HEK293 (cell line): ENCODE results near the gene TUBGCP6.

ENCODE experiments used
- CTCF ChIA-PET: fragments of 350-600 bp; formaldehyde crosslinking; extraction: SDS; loops from one replicate; lab custom pipeline; 2021; ENCODE audit warnings: antibody characterized with exemption; lab: Yijun Ruan, JAX
- POLR2A ChIA-PET: fragments of 300-600 bp; formaldehyde crosslinking; extraction: SDS; loops from one replicate; lab custom pipeline; 2020; ENCODE audit warnings: antibody characterized with exemption, inconsistent platforms; lab: Yijun Ruan, JAX
- H3K27ac ChIP-seq: fragments of 200-500 bp; sonication (Bioruptor generic); 2 replicates; pipeline ENCODE4 v1.5.1; 2014; ENCODE audit warnings: low read depth, low read length, control low read depth, inconsistent platforms; ENCODE audit errors: extremely low read depth
- H3K36me3 ChIP-seq, 2 experiments: fragments of 200-500 bp in 1 of 2; sonication (Bioruptor generic) in 1 of 2; 1 replicate in 1 of 2; 2 replicates in 1 of 2; pipeline ENCODE4 v1.5.1; 2014 to 2017; ENCODE audit warnings: inconsistent platforms in 2 of 2, low read length in 2 of 2; ENCODE audit not compliant: control insufficient read depth in 2 of 2, insufficient read depth in 1 of 2
- H3K4me1 ChIP-seq: fragments of 200-500 bp; sonication (Bioruptor generic); 2 replicates; pipeline ENCODE4 v1.5.1; 2014; ENCODE audit warnings: mild to moderate bottlenecking, low read length, inconsistent platforms; ENCODE audit not compliant: control insufficient read depth, insufficient read depth
- H3K4me3 ChIP-seq: 2 replicates; pipeline ENCODE4 v1.5.1; 2011; ENCODE audit warnings: low read depth, mild to moderate bottlenecking, control low read depth, low read length, moderate library complexity
- H3K9me3 ChIP-seq: fragments of 200-500 bp; sonication (Bioruptor generic); 2 replicates; pipeline ENCODE4 v1.5.1; 2014; ENCODE audit warnings: low read depth, low read length, inconsistent platforms; ENCODE audit not compliant: control insufficient read depth, insufficient read depth
- BCL11B ChIP-seq: fragments of 450-650 bp; formaldehyde crosslinking; IDR thresholded peaks from 2 replicates; pipeline ENCODE4 v1.5.1; 2016; ENCODE audit warnings: low read depth, missing biosample characterization, missing genetic modification characterization
- KLF1 ChIP-seq: fragments of 450-650 bp; formaldehyde crosslinking; IDR thresholded peaks from 2 replicates; pipeline ENCODE4 v1.5.1; 2016; ENCODE audit warnings: missing biosample characterization, missing genetic modification characterization
- SP7 ChIP-seq: fragments of 450-650 bp; formaldehyde crosslinking; IDR thresholded peaks from 2 replicates; pipeline ENCODE4 v1.5.1; 2016; ENCODE audit warnings: missing biosample characterization, missing genetic modification characterization
- ZBTB20 ChIP-seq: fragments of 450-650 bp; formaldehyde crosslinking; IDR thresholded peaks from 2 replicates; pipeline ENCODE4 v1.5.1; 2016; ENCODE audit warnings: missing biosample characterization, missing genetic modification characterization
- ZNF202 ChIP-seq: fragments of 450-650 bp; formaldehyde crosslinking; IDR thresholded peaks from 2 replicates; pipeline ENCODE4 v1.5.1; 2016; ENCODE audit warnings: missing biosample characterization, missing genetic modification characterization, borderline replicate concordance
- ZNF266 ChIP-seq: fragments of 450-650 bp; formaldehyde crosslinking; IDR thresholded peaks from 2 replicates; pipeline ENCODE4 v1.5.1; 2016; ENCODE audit warnings: missing biosample characterization, missing genetic modification characterization, low read depth
- ZNF311 ChIP-seq: fragments of 450-650 bp; formaldehyde crosslinking; IDR thresholded peaks from 2 replicates; pipeline ENCODE4 v1.5.1; 2017; ENCODE audit warnings: missing biosample characterization, missing genetic modification characterization, borderline replicate concordance
- ZNF324 ChIP-seq: fragments of 450-650 bp; formaldehyde crosslinking; IDR thresholded peaks from 2 replicates; pipeline ENCODE4 v1.5.1; 2016; ENCODE audit warnings: missing biosample characterization, missing genetic modification characterization
- ZNF341 ChIP-seq: fragments of 450-650 bp; formaldehyde crosslinking; IDR thresholded peaks from 2 replicates; pipeline ENCODE4; 2016; ENCODE audit warnings: low read depth, missing biosample characterization, missing genetic modification characterization
- ZNF510 ChIP-seq: fragments of 450-650 bp; formaldehyde crosslinking; IDR thresholded peaks from 2 replicates; pipeline ENCODE4 v1.5.1; 2018; ENCODE audit warnings: mild to moderate bottlenecking, missing genetic modification characterization, missing biosample characterization; ENCODE audit not compliant: insufficient replicate concordance
- ZNF514 ChIP-seq: fragments of 450-650 bp; formaldehyde crosslinking; IDR thresholded peaks from 2 replicates; pipeline ENCODE4 v1.5.1; 2016; ENCODE audit warnings: missing biosample characterization, missing genetic modification characterization
- ZNF555 ChIP-seq: fragments of 450-650 bp; formaldehyde crosslinking; conservative IDR thresholded peaks from 2 replicates; pipeline ENCODE4 v1.5.1; 2017; ENCODE audit warnings: missing biosample characterization, mild to moderate bottlenecking, missing genetic modification characterization, inconsistent platforms
- ZNF558 ChIP-seq: fragments of 450-650 bp; formaldehyde crosslinking; IDR thresholded peaks from 2 replicates; pipeline ENCODE4 v1.5.1; 2016; ENCODE audit warnings: missing biosample characterization, missing genetic modification characterization
- ZNF560 ChIP-seq: fragments of 450-650 bp; formaldehyde crosslinking; IDR thresholded peaks from 2 replicates; pipeline ENCODE4 v1.5.1; 2017; ENCODE audit warnings: missing biosample characterization, missing genetic modification characterization, borderline replicate concordance
- ZNF677 ChIP-seq: fragments of 450-650 bp; IDR thresholded peaks from 2 replicates; pipeline ENCODE4 v1.5.0; 2018; ENCODE audit warnings: missing biosample characterization, mild to moderate bottlenecking, missing genetic modification characterization, moderate library complexity
- ZNF707 ChIP-seq: fragments of 450-650 bp; formaldehyde crosslinking; IDR thresholded peaks from 2 replicates; pipeline ENCODE4 v1.5.1; 2016; ENCODE audit warnings: missing biosample characterization, missing genetic modification characterization
- ZNF747 ChIP-seq: fragments of 450-650 bp; formaldehyde crosslinking; IDR thresholded peaks from 2 replicates; pipeline ENCODE4 v1.5.1; 2016; ENCODE audit warnings: missing biosample characterization, missing genetic modification characterization
- ZNF76 ChIP-seq: fragments of 450-650 bp; formaldehyde crosslinking; IDR thresholded peaks from 2 replicates; pipeline ENCODE4; 2016; ENCODE audit warnings: low read depth, missing biosample characterization, missing genetic modification characterization, borderline replicate concordance
- ZSCAN16 ChIP-seq: fragments of 450-650 bp; formaldehyde crosslinking; IDR thresholded peaks from 2 replicates; pipeline ENCODE4 v1.5.1; 2016; ENCODE audit warnings: missing biosample characterization, missing genetic modification characterization
- ZXDB ChIP-seq: fragments of 450-650 bp; formaldehyde crosslinking; IDR thresholded peaks from 2 replicates; pipeline ENCODE4 v1.5.1; 2016; ENCODE audit warnings: missing biosample characterization, missing genetic modification characterization
- TF ChIP-seq, protein P1 (sequence below): fragments of 450-650 bp; formaldehyde crosslinking; IDR thresholded peaks from 2 replicates; pipeline ENCODE4 v1.5.1; 2016; ENCODE audit warnings: missing biosample characterization, missing genetic modification characterization
- TF ChIP-seq, protein P2 (sequence below): fragments of 450-650 bp; formaldehyde crosslinking; IDR thresholded peaks from 2 replicates; pipeline ENCODE4 v1.5.1; 2016; ENCODE audit warnings: missing biosample characterization, missing genetic modification characterization, low read depth
- TF ChIP-seq, protein P3 (sequence below): fragments of 450-650 bp; formaldehyde crosslinking; IDR thresholded peaks from 2 replicates; pipeline ENCODE4 v1.5.1; 2016; ENCODE audit warnings: missing biosample characterization, missing genetic modification characterization
- TF ChIP-seq, protein P4 (sequence below): fragments of 450-650 bp; formaldehyde crosslinking; IDR thresholded peaks from 2 replicates; pipeline ENCODE4 v1.5.1; 2016; ENCODE audit warnings: missing biosample characterization, missing genetic modification characterization
- TF ChIP-seq, protein P5 (sequence below): fragments of 450-650 bp; formaldehyde crosslinking; IDR thresholded peaks from 2 replicates; pipeline ENCODE4 v1.5.1; 2016; ENCODE audit warnings: missing biosample characterization, missing genetic modification characterization

Gene TUBGCP6

DNA sequence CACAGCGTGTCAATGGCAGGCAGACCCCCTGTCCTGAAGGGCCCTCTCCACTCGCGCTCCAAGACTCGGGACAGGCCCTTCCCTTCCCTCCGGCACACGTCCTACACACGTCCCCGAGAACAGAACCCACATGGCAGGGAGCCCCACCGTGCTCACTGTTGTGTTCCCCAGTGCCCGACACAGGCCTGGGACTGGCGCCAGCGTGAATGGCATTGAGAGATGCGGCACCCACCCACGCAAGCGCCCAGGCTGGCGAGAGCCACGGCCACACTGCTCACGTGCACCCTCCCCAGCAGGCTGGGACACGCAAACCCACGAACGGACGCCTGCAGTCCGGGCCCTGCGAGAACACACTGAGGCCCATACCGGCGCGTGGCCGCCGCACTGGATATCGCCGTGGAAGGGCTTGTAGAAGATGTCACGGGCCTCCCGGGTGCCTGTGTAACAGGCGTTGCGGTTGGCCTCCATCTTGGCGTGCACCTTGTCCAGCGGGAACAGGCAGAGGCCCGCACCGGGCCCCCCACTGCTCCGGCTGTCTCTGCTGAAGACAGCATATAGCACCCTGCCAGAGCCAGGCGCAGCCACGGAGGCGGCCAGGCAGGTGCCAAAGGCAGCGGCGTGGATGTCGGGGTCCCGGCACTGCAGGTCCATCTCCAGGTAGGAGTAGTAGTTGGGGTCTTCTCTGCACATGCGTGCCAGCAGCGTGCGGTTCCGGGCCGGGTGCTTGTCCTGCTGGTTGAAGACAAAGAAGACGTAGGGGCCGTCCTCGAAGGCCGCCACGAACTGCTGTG is 44.5 kb upstream of the TUBGCP6 start:
- H3K36me3 ChIP-seq = peaks cover 0 to 86% of the 10 kb centered on the region in 2 experiments; a peak in 1 of 3 replicates
- H3K4me3 ChIP-seq = no peak overlapping the region
- no peaks in the 10 kb centered on the region for H3K4me1 ChIP-seq
- no peaks in the 10 kb centered on the region for H3K9me3 ChIP-seq
- no peak overlapping the region for H3K27ac ChIP-seq
- TF ChIP-seq ZNF707 (tag by site-specific recombination) = no peak
- TF ChIP-seq BCL11B (tag by site-specific recombination) = no peak
- TF ChIP-seq, protein P1, sequence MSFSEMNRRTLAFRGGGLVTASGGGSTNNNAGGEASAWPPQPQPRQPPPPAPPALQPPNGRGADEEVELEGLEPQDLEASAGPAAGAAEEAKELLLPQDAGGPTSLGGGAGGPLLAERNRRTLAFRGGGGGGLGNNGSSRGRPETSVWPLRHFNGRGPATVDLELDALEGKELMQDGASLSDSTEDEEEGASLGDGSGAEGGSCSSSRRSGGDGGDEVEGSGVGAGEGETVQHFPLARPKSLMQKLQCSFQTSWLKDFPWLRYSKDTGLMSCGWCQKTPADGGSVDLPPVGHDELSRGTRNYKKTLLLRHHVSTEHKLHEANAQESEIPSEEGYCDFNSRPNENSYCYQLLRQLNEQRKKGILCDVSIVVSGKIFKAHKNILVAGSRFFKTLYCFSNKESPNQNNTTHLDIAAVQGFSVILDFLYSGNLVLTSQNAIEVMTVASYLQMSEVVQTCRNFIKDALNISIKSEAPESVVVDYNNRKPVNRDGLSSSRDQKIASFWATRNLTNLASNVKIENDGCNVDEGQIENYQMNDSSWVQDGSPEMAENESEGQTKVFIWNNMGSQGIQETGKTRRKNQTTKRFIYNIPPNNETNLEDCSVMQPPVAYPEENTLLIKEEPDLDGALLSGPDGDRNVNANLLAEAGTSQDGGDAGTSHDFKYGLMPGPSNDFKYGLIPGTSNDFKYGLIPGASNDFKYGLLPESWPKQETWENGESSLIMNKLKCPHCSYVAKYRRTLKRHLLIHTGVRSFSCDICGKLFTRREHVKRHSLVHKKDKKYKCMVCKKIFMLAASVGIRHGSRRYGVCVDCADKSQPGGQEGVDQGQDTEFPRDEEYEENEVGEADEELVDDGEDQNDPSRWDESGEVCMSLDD (tag by site-specific recombination) = no peak
- TF ChIP-seq ZXDB (tag by site-specific recombination) = no peak
- TF ChIP-seq SP7 (tag by site-specific recombination) = no peak
- no peak for TF ChIP-seq ZNF202 (tag by site-specific recombination)
- TF ChIP-seq ZNF266 (tag by site-specific recombination) = no peak
- no peak for TF ChIP-seq ZNF341 (tag by site-specific recombination)
- no peak for TF ChIP-seq ZNF677 (tag by site-specific recombination)
- no peak for TF ChIP-seq ZNF560
- TF ChIP-seq, protein P2, sequence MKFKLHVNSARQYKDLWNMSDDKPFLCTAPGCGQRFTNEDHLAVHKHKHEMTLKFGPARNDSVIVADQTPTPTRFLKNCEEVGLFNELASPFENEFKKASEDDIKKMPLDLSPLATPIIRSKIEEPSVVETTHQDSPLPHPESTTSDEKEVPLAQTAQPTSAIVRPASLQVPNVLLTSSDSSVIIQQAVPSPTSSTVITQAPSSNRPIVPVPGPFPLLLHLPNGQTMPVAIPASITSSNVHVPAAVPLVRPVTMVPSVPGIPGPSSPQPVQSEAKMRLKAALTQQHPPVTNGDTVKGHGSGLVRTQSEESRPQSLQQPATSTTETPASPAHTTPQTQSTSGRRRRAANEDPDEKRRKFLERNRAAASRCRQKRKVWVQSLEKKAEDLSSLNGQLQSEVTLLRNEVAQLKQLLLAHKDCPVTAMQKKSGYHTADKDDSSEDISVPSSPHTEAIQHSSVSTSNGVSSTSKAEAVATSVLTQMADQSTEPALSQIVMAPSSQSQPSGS = no peak
- TF ChIP-seq ZNF514 (tag by site-specific recombination) = no peak
- TF ChIP-seq ZNF510 (tag by site-specific recombination) = no peak
- no peak for TF ChIP-seq ZBTB20 (tag by site-specific recombination)
- TF ChIP-seq, protein P3, sequence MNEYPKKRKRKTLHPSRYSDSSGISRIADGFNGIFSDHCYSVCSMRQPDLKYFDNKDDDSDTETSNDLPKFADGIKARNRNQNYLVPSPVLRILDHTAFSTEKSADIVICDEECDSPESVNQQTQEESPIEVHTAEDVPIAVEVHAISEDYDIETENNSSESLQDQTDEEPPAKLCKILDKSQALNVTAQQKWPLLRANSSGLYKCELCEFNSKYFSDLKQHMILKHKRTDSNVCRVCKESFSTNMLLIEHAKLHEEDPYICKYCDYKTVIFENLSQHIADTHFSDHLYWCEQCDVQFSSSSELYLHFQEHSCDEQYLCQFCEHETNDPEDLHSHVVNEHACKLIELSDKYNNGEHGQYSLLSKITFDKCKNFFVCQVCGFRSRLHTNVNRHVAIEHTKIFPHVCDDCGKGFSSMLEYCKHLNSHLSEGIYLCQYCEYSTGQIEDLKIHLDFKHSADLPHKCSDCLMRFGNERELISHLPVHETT (tag by site-specific recombination) = no peak
- no peak for TF ChIP-seq KLF1
- POLR2A ChIA-PET = no interaction called here
- CTCF ChIA-PET = interaction anchor here (1.0 kb wide), 1 partner anchor 13 kb away, joined by 4 read pairs; no protein-coding TSS in a partner anchor

DNA sequence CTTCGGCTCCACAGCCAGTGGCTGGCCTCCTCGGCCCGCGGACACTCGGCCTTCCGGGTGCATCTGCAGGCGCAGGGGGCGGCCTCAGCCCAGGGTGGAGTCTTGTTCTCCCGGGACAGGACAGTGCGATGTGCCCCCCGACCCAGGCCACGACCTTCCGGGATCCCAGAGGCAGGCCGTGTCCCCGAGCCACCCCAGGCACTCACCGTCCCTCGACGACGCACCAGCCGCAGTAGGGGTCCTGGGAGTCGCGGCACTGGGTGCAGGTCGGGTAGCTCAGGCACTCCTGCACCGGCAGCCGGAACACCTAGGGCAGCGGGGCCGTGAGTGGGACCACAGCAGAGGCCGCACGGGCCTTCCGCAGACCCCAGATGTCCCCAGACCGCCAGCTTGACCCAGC is 42.9 kb upstream of the TUBGCP6 start:
- Histone ChIP-seq H3K27ac (no peak overlapping the region), H3K36me3 (peaks cover 0 to 89% of the 10 kb centered on the region in 2 experiments; a peak in 1 of 3 replicates), H3K4me1 (no peaks in the 10 kb centered on the region), H3K9me3 (no peaks in the 10 kb centered on the region), H3K4me3 (no peak overlapping the region)
- ChIA-PET POLR2A (interaction anchor here (0.6 to 1.2 kb wide), 3 partner anchors 12 to 305 kb away, joined by 3 to 6 read pairs (median 3); partner anchors contain the start of gene PLXNB2), CTCF (interaction anchor here (1.2 kb wide), 1 partner anchor 54 kb away, joined by 5 read pairs; no protein-coding TSS in a partner anchor)
- TF ChIP-seq, protein P4, sequence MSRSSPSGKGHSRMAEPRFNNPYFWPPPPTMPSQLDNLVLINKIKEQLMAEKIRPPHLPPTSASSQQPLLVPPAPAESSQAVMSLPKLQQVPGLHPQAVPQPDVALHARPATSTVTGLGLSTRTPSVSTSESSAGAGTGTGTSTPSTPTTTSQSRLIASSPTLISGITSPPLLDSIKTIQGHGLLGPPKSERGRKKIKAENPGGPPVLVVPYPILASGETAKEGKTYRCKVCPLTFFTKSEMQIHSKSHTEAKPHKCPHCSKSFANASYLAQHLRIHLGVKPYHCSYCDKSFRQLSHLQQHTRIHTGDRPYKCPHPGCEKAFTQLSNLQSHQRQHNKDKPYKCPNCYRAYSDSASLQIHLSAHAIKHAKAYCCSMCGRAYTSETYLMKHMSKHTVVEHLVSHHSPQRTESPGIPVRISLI (tag by site-specific recombination) = no peak
- TF ChIP-seq, protein P5, sequence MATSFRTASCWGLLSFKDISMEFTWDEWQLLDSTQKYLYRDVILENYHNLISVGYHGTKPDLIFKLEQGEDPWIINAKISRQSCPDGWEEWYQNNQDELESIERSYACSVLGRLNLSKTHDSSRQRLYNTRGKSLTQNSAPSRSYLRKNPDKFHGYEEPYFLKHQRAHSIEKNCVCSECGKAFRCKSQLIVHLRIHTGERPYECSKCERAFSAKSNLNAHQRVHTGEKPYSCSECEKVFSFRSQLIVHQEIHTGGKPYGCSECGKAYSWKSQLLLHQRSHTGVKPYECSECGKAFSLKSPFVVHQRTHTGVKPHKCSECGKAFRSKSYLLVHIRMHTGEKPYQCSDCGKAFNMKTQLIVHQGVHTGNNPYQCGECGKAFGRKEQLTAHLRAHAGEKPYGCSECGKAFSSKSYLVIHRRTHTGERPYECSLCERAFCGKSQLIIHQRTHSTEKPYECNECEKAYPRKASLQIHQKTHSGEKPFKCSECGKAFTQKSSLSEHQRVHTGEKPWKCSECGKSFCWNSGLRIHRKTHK (tag by site-specific recombination) = no peak
- TF ChIP-seq ZNF76 (tag by site-specific recombination) (no peak), ZNF324 (tag by site-specific recombination) (no peak), ZNF747 (tag by site-specific recombination) (no peak), ZSCAN16 (tag by site-specific recombination) (no peak), ZNF558 (no peak), ZNF311 (tag by site-specific recombination) (no peak), ZNF555 (tag by site-specific recombination) (no peak)
